Nephron (organoid): ENCODE data around the gene UBALD2.

Experiments
- H3K27ac Mint-ChIP-seq, 3 experiments: 2 replicates each; pipeline ENCODE4 v1.8.0; 2020; ENCODE audit warnings: mixed read lengths in 3 of 3, mild to moderate bottlenecking in 2 of 3, moderate library complexity in 1 of 3
- H3K27me3 Mint-ChIP-seq: 2 replicates; pipeline ENCODE4 v1.8.0; 2021; ENCODE audit warnings: low read depth, mild to moderate bottlenecking, moderate library complexity, mixed read lengths
- H3K36me3 Mint-ChIP-seq: 2 replicates; pipeline ENCODE4 v1.8.0; 2020; ENCODE audit warnings: low read depth, mixed read lengths
- H3K4me1 Mint-ChIP-seq: 2 replicates; pipeline ENCODE4 v1.8.0; 2020; ENCODE audit warnings: mixed read lengths
- H3K4me3 Mint-ChIP-seq, 3 experiments: 2 replicates each; pipeline ENCODE4 v1.8.0; 2020; ENCODE audit warnings: mild to moderate bottlenecking in 3 of 3, mixed read lengths in 3 of 3, moderate library complexity in 2 of 3
- H3K9me3 Mint-ChIP-seq: 2 replicates; pipeline ENCODE4 v1.8.0; 2020; ENCODE audit warnings: mixed read lengths
- CTCF ChIP-seq, 3 experiments: fragments of 200-600 bp; sonication (generic); IDR thresholded peaks; one replicate each; pipeline ENCODE4 v1.5.0; 2021; ENCODE audit warnings: antibody characterized with exemption in 3 of 3; ENCODE audit not compliant: unreplicated experiment in 3 of 3

UBALD2 gene

GRCh38 chr17:76238847-76239537 lies 26.2 kb upstream of the UBALD2 start:
- peaks cover 31% of the 10 kb centered on the region for H3K27me3 Mint-ChIP-seq
- no peaks in the 10 kb centered on the region for H3K9me3 Mint-ChIP-seq
- no peaks in the 10 kb centered on the region for H3K36me3 Mint-ChIP-seq
- H3K27ac Mint-ChIP-seq, result peak overlapping the region; percentile 10 to 78 (median 19)
- no peak for TF ChIP-seq CTCF (IDR thresholded peaks at IDR 0.05; ENCODE audit: unreplicated experiment in 3 of 3)
- H3K4me3 Mint-ChIP-seq, result peak overlapping the region; percentile 79 to 90 (median 87)
- H3K4me1 Mint-ChIP-seq, result peaks cover 26% of the 10 kb centered on the region

- Mint-ChIP-seq H3K27ac (peak overlapping the region in 2 of 3 experiments; percentile 10 to 78), H3K4me1 (peaks cover 26% of the 10 kb centered on the region), H3K36me3 (no peaks in the 10 kb centered on the region), H3K9me3 (no peaks in the 10 kb centered on the region), H3K27me3 (peaks cover 31% of the 10 kb centered on the region), H3K4me3 (peak overlapping the region; percentile 79 to 90 (median 87))
- TF ChIP-seq CTCF (IDR thresholded peaks at IDR 0.05; ENCODE audit: unreplicated experiment in 3 of 3), result no peak
Measured at GRCh38 chr17:76239538-76240274, 25.4 kb upstream of the UBALD2 start.

- TF ChIP-seq CTCF (IDR thresholded peaks at IDR 0.05; ENCODE audit: unreplicated experiment in 3 of 3), result no peak
- H3K4me1 Mint-ChIP-seq, result peaks cover 26% of the 10 kb centered on the region
- no peaks in the 10 kb centered on the region for H3K36me3 Mint-ChIP-seq
- peaks cover 31% of the 10 kb centered on the region for H3K27me3 Mint-ChIP-seq
- peak within 1 kb of the TSS; percentile 52 to 94 (median 86) for H3K27ac Mint-ChIP-seq
- H3K9me3 Mint-ChIP-seq, result no peaks in the 10 kb centered on the region
- H3K4me3 Mint-ChIP-seq, result peak within 1 kb of the TSS; percentile 86 to 90 (median 87)
Measured at GRCh38 chr17:76240461-76241203, 24.5 kb upstream of the UBALD2 start, which contains the start of gene RNF157. TSS of gene RNF157 (minus strand) at chr17:76240493. CDS start at chr17:76240240, 253 bp downstream.

DNA sequence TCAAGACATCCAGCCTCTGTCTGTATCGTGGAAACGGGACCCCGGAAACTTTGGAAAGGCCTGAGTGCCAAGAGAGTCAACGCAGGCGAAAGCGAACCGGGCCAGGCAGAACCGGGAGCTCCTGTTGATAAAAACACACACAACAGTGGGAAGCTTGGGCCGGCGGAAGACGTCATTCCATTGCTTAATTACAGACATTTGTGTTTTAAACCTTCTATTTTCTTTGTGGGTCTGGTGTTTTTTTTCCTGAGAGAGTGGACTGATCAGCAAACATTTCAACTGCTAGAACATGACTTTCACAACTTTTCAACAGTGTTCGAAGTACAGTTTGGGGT lies 24.0 kb upstream of the UBALD2 start:
- peaks cover 30% of the 10 kb centered on the region for H3K4me1 Mint-ChIP-seq
- peak overlapping the region; percentile 52 to 94 (median 86) for H3K27ac Mint-ChIP-seq
- no peak for TF ChIP-seq CTCF (IDR thresholded peaks at IDR 0.05; ENCODE audit: unreplicated experiment in 3 of 3)
- peak overlapping the region; percentile 86 to 87 (median 86) for H3K4me3 Mint-ChIP-seq
- peaks cover 31% of the 10 kb centered on the region for H3K27me3 Mint-ChIP-seq
- no peaks in the 10 kb centered on the region for H3K36me3 Mint-ChIP-seq
- H3K9me3 Mint-ChIP-seq, result no peaks in the 10 kb centered on the region

DNA sequence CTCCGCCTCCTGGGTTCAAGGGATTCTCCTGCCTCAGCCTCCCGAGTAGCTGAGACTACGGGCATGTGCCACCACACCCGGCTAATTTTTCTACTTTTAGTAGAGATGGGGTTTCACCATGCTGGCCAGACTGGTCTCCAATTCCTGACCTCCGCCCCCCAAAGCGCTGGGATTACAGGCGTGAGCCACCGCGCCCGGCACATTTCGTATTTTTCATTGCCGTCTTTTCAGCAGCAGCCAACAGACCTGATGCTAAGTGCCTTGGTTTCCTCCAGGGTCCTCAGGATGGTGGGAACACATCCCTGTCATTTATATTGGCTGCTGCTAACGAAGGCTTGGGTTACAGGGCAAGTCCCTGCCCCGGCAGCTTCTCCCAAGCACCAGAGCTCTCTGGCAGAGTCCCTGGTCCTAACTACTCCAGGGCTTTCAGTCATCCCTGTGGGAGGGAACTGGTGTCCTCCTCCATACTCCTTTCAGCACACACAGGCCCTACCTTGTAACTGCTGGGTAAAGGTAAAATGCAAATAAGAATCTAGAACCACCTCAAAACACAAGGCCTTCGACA lies 23.4 kb upstream of the UBALD2 start:
- Mint-ChIP-seq H3K27me3 (peaks cover 31% of the 10 kb centered on the region), H3K27ac (peak overlapping the region; percentile 25 to 86 (median 55)), H3K36me3 (no peaks in the 10 kb centered on the region), H3K4me1 (peaks cover 36% of the 10 kb centered on the region), H3K9me3 (no peaks in the 10 kb centered on the region), H3K4me3 (peak overlapping the region; percentile 86 to 87 (median 86))
- TF ChIP-seq CTCF (IDR thresholded peaks at IDR 0.05; ENCODE audit: unreplicated experiment in 3 of 3), result no peak
